C4-2B (cell line): ENCODE results near the gene SSX2.
"Not testable (repeated sequence)": the region's sequence is repeated elsewhere in the genome, so short reads cannot be mapped to it uniquely, and the experiment has no call there.

Source experiments
- H3K27ac ChIP-seq: fragments of 450-650 bp; 2 replicates; pipeline ENCODE4 v1.5.1; 2017

The SSX2 gene, protein sequence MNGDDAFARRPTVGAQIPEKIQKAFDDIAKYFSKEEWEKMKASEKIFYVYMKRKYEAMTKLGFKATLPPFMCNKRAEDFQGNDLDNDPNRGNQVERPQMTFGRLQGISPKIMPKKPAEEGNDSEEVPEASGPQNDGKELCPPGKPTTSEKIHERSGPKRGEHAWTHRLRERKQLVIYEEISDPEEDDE

DNA sequence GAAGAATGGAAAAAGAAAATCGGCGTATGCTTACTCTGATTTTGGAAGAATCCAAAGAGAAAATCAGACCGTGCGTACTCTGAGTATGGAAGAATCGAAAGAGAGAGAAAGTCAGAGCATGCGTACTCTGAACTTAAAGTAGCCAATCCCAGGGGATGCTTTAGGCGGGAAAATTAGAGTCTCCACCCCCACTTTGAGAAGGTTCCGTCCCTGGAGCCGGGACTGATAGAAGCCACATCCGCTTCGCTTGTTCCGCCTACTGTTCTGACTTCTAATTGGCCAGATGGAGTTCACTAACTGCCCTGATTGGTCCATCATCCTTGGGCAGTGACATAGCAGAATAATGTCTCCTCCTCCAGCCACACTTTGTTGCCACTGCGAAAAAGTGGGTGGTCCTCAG lies at the start of gene SSX2:
Gene SSX2, minus strand, starts transcription at position 101 of the 400 bp plus-strand sequence. CDS start 1,429 bp downstream, outside the sequence.
- H3K27ac ChIP-seq, result not testable (repeated sequence)

DNA sequence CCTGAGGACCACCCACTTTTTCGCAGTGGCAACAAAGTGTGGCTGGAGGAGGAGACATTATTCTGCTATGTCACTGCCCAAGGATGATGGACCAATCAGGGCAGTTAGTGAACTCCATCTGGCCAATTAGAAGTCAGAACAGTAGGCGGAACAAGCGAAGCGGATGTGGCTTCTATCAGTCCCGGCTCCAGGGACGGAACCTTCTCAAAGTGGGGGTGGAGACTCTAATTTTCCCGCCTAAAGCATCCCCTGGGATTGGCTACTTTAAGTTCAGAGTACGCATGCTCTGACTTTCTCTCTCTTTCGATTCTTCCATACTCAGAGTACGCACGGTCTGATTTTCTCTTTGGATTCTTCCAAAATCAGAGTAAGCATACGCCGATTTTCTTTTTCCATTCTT lies 44.0 kb upstream of the SSX2 start, which contains the start of gene SSX2B:
Gene SSX2B, plus strand, starts transcription at position 301 of the 400 bp plus-strand sequence. CDS start 1,429 bp downstream, outside the sequence.
- H3K27ac ChIP-seq, result not testable (repeated sequence)

GRCh38 chrX:52692034-52692433 lies 14.9 kb downstream of the SSX2 start:
- H3K27ac ChIP-seq, result not testable (repeated sequence)

DNA sequence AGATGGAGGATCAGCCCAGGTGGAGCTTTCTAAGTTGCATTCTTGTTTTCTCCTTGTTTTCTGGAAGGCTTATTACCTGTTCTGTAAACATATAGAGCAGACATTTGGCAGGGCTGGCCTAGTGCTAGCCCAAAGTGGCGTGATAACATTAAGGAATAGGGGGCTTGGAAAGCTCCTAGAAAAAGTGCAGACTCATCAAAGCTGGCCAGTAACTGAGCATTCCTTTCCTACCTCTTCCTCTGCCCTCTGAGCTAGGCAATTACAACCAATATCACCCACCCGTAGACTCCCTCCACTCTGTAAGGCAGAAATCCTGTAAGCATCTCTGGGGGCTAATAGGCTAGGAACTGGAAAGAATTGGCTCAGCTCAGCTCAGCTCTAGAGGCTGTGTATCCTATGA lies 44.8 kb downstream of the SSX2 start:
- not testable (repeated sequence) for H3K27ac ChIP-seq

GRCh38 chrX:52655475-52655874 lies 51.5 kb downstream of the SSX2 start:
- not testable (repeated sequence) for H3K27ac ChIP-seq

DNA sequence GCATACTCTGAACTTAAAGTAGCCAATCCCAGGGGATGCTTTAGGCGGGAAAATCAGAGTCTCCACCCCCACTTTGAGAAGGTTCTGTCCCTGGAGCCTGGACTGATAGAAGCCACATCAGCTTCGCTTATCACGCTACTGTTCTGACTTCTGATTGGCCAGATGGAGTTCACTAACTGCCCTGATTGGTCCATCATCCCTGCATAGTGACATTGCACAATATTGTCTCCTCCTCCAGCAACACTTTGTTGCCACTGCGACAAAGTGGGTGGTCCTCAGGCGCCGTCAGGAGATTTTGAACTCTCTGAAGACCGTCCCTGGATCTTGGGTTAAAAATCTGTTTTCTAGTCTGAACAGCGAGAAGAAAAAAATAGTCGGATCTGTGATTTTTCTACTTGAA lies 52.2 kb downstream of the SSX2 start, which contains the start of gene SSX7:
Gene SSX7, minus strand, starts transcription at position 101 of the 400 bp plus-strand sequence. CDS start 1,428 bp downstream, outside the sequence.
- not testable (repeated sequence) for H3K27ac ChIP-seq

GRCh38 chrX:52650676-52651075 lies 56.3 kb downstream of the SSX2 start:
- H3K27ac ChIP-seq, result not testable (repeated sequence)

- not testable (repeated sequence) for H3K27ac ChIP-seq
Observed at GRCh38 chrX:52648956-52649355, 58.0 kb downstream of the SSX2 start.
